ENCODE measurements around the gene KCNH1.

The KCNH1 gene

DNA sequence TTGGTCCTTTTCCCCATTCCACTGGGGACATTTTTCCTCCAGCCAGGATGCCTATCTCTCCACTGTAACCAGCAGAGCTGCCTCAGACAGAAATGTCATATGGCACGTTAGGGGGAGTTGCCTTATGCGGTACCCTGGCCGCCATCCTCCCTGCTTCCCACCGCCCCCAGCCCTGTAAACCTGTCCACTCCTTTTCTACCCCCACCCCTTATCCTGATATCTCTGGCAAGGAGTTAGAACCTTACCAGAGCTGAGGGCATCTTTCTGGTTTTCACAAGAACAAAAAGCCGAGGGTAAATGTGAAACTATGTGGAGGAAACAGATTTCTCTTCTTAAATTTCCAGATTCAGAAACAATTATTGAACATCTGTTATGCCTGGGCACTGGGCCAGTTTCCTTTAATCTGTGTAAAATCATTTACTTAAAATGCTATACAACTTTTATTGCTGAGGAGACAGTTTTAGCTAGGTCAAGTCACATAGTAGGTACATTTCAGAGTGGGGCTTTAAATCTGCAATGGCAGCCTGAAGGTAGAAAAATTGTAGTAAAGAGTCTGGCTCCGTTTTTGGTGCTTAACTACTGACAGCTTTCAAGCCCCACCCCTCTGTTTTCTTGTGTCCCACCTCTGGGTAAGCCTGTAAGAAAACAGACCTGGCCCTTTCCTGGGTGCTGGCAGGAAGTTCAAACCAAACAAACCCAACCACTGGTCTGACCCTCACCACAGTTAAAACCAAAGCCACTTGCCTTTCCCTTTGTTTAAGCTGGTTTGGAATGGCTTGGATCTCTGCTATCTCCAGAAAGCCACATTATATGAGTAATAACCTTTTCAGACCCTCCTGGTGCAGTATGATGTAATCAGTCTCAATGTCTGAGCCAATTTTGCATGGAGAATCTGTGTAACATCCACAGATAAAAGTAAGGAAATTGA, 486.3 kb downstream of the KCNH1 start:
- DNase-seq (ENCODE audit: low read depth in 2 of 2): no peak

DNA sequence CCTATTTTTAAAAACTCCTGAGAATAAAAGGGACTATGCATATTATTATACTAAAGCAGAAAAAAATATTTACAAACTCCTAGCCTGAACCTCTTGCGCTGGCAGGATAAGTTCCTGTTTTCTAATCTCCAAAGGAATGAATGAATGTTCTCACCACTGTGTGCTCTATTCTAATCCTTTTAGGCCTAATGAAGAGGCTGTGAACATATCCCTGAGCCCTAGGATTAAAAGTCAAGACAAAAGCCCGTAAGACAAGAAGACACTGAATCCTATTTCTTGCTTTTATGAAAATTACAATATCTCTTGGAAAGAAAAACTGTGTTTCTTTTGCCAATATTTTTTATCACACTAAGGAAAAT, 487.7 kb downstream of the KCNH1 start:
- no peak for DNase-seq (ENCODE audit: low read depth in 2 of 2)

DNA sequence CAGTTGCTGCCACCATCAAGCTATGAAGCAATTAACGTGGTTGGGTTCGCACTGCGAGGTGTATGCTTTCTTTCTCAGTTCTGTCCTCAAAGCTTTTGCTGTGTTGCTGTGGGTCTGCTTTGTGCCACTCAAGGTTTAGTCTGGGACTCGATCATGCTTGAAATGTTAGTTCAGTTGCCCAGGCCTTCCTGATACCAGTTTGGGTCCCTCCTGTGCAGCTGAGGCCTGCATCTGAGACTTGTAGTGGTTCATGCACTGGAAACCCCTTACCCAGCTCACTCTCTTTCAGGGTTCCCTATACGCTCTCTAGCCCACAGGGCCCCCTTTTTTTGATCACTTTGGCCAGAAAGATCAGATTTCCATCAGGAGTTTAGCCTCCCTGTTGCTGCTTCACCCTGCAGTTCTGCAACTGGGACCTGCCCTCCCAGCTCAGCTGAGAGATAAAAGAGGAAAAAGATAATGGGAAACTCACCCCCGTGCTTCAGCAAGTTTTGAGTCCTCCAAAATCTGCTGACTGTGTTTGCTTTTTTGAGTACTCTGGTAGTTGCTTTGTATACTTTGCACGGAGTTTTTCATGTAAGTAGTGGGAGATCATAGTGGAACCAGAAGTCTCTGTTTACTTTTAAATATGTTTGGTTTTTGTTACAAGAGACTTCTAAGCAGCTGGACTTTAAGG, 488.2 kb downstream of the KCNH1 start:
- DNase-seq (ENCODE audit: low read depth in 2 of 2): no peak

DNA sequence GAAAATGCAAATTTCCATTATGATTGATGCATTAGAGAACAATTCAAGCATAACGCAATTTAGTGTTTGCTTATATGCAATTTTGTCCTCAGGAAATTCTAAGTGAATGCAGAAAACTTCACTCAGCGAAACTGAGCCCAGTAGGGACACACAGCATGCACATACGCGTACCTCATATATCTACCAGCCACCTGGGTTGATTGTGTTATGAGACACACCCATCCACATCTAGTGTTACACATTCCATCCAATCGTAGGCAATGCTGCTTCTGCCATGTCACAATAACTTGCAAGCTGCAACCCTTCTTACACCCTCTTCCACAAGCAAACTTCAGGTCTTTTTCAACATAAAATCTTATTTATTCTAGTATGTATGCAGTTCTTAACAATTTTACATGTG, 492.4 kb downstream of the KCNH1 start:
- DNase-seq (ENCODE audit: low read depth in 2 of 2): no peak

DNA sequence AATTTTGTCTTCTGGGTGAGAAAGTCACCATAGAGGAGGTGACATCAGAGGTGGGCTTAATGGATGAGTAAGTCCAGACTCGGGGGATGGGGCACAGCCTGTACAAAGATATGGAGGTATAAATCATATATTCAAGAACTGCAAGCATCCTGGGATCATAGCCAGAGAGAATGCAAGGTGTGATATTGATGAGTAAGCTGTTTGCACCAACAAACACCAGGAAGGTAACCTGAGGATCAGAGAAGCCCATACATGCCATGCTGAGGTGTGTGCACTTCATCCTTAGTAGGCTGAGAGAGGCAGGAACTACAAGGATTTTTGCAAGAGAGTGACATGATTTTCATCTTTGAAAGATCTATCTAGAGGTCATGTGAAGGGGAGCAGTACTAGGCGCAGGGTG, 498.8 kb downstream of the KCNH1 start:
- no peak for DNase-seq (ENCODE audit: low read depth in 2 of 2)

DNA sequence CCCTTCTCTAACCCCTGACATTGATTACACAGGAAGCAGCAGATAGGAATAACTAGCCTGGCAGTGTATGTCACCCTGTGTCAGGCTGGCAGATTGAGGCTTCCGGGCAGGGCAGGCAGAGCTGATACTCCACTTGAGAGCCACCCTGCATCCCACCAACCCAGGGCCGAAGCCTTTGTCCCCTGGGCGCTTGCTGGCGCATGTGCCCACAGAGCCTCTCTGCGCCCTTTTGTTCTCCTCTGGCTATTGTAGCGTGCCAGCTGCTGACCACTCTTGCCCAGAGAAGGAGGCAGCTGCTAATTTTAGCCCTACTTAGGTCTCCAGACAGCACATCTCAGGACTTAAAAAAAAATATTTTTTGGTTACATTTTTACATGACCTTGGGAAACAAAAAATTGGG, 500.3 kb downstream of the KCNH1 start:
- DNase-seq (ENCODE audit: low read depth in 2 of 2): no peak

DNA sequence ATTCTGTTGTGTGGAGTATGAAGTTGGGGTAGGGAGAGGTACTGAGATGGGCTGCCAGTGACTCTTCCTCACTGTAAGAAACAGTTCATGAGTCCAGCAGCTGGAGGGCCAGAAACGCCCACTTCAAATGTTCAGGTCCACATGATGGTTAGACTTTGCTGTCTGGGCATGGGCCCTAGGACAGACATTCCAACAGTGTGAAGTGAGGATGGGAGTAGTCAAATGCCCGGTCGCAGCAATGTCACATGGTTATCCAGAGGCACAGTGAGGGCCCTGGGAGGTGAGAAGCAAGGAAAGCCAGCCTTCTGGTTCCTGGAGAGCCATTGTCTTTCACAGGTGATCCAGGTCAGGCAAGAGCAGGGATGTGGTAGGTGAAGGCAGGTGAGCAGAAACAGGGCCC, 500.8 kb downstream of the KCNH1 start:
- DNase-seq (ENCODE audit: low read depth in 2 of 2): no peak

DNA sequence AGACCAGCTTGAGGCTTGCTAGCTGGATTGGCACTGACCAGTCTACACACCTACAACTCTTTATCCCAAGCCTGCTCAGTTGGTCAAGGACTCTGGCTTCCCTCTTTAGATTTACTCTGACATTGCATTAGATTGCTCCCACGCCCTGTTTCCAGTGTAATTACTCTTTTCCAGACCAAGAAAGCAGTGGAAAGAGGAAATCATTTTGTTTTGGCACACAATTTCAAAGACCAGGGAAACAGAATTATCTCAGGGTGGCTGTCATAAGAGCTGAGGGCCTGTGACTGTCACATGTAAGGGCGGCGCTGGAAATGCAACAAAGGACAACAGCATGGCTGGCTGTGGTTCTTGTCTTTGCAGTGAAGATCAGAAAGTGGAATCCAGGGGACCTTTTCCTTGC, 502.5 kb downstream of the KCNH1 start:
- no peak for DNase-seq (ENCODE audit: low read depth in 2 of 2)

DNA sequence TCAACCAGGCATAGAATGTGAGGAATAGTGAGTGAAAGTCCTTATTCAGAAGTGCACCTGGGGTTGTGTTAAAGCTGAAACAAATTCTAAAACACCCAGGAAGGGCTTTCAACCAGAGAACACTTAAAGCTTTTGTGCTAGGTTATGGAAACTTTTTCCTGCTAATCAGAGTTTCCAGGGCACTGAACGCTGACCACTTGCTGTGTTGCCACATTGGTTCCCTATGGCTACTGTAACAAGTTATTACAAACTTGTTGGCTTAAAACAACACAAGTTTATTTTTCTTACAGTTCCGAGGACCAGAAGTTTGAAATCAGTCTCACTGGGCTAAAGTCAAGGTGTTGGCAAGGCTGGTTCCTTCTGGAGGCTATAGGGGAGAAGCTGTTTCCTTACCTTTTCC, 504.7 kb downstream of the KCNH1 start:
- no peak for DNase-seq (ENCODE audit: low read depth in 2 of 2)

DNA sequence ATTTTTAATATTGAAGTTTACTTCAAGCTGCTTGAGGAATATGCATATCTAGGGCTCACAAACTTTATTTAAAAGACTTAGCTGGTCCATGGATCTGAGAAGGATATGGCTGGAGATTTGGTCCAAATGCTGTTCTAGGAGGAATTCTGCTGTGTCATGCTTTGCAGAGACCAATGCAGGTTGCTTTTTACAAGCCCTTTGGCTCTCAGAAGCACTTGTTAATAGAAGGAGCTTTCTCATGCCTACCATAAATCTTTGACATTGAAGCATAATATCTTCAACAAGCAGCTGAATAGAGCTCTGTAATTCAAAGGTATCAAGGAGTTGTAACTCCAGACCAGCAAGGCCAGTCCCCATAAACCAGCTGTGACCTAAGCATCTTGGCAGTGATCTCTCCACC, 506.2 kb downstream of the KCNH1 start:
- DNase-seq (ENCODE audit: low read depth in 2 of 2): no peak
